HS-27A (cell line): ENCODE data around the gene MMGT1.
"Not testable (repeated sequence)": the region's sequence is repeated elsewhere in the genome, so short reads cannot be mapped to it uniquely, and the experiment has no call there.

Experiments
- DNase-seq: peaks from one replicate; pipeline ENCODE4 v3.0.0-alpha.2; 2012; ENCODE audit warnings: low read depth, missing footprints

MMGT1 gene

DNA sequence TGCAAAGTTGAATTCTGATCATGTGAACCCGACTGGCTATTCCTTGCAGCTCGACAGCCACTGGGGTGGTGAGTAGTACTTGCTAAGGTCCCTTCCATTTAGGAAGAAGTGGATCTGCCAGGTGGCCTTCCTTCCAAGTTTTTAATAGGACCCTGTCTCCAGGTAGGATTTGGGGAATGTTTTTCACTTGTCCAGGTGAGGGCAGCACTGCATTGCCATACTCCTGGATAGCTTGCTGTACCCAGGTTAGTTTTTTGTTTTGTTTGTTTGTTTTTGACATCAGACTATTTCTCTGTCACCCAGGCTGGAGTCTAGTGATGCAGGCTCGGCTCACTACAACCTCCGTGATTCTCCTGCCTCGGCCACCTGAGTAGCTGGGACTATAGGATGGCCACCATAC, 50.4 kb downstream of the MMGT1 start:
- no peak for DNase-seq

DNA sequence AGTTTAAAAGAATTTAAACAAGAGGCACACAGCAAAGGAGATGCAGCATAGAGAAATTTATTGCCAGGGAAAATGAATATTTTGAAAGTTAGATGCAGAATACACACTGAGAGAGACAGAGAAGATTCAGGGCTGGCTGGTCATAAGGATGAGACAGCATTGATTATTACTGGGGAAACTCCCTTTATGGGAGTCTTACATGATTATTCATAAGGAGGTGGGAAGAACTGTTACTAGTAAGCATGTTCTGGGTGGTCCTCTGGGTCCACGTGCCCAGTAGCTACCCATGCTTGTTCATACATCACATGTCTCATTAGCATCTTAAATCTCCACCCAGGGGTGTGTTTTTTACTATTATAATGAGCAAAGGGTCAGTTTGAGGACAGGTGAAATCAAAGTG, 53.3 kb downstream of the MMGT1 start:
- DNase-seq, result not testable (repeated sequence)

DNA sequence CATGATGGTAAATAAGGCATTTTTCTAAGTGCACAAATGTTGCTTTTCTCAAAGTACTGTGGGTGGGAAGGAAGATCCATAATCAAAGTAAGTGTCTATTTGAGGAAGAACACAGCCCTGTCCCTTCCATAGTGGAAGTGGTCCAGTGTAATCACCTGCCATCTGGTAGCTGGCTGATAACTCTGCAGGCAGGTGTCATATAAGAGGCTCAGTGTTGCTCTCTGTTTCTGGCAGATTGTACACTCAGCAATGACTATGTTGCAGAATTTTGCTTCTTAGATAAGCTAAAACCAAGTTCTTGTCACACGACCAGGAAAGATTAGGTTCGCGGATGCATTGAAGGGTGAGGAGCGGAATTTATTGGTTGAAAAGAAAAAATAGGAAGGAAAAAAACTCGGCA, 59.4 kb downstream of the MMGT1 start:
- DNase-seq, result no peak
